ENCODE measurements around the gene ENTHD1.

DNA sequence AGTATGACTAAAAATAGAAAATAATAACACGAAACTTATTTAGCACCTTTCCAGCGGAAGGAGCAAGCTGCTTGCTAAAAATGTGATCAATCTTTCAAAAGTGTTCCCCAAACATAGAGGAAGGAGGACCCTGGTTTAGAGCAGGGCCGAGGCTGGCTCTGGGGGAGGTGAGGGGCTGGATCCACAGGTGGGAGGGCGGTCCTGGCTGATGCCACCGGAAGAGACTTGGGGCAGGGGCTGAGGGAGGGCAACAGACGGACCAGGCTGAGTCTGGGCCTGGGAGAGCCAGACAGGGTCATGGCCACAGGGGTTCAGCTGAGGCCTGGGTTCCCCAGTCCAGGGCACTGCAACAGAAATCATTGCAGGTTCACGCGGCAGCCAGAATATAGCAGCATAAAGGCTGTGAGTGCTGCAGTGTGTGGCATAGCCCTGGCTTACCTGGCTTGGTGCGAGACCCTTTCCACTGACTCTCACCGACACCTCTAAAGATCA is 179.7 kb downstream of the ENTHD1 start:
- TF ChIP-seq, protein P1, sequence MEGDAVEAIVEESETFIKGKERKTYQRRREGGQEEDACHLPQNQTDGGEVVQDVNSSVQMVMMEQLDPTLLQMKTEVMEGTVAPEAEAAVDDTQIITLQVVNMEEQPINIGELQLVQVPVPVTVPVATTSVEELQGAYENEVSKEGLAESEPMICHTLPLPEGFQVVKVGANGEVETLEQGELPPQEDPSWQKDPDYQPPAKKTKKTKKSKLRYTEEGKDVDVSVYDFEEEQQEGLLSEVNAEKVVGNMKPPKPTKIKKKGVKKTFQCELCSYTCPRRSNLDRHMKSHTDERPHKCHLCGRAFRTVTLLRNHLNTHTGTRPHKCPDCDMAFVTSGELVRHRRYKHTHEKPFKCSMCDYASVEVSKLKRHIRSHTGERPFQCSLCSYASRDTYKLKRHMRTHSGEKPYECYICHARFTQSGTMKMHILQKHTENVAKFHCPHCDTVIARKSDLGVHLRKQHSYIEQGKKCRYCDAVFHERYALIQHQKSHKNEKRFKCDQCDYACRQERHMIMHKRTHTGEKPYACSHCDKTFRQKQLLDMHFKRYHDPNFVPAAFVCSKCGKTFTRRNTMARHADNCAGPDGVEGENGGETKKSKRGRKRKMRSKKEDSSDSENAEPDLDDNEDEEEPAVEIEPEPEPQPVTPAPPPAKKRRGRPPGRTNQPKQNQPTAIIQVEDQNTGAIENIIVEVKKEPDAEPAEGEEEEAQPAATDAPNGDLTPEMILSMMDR (IDR thresholded peaks at IDR 0.05): no peak
- no peak for TF ChIP-seq POLR2A (IDR thresholded peaks at IDR 0.05)

Data from Peyer's patch (tissue), 4 donors.